H1 (cell line): Measurements from ENCODE around the gene HIC1. TPM values are rescaled to one million over a fixed set of nuclear protein-coding genes. Genes with fewer than 3 reads are reported as not detected.

Source experiments
- CHD2 ChIP-seq: IDR thresholded peaks from 2 replicates; pipeline ENCODE4 v1.6.1; 2012; ENCODE audit warnings: low read length, improper control_type of control experiment
- CREB1 ChIP-seq: IDR thresholded peaks from 2 replicates; pipeline ENCODE4 v1.6.1; 2012; ENCODE audit warnings: inconsistent platforms
- CTBP2 ChIP-seq: IDR thresholded peaks from 2 replicates; pipeline ENCODE4 v1.7.0; 2011; ENCODE audit warnings: borderline replicate concordance, mild to moderate bottlenecking, moderate library complexity, mixed read lengths, low read length; ENCODE audit not compliant: insufficient read depth, insufficient read length
- FOSL1 ChIP-seq: IDR thresholded peaks from 2 replicates; pipeline ENCODE4 v1.6.1; 2011; ENCODE audit warnings: mild to moderate bottlenecking, low read depth, low read length, moderate library complexity; ENCODE audit not compliant: insufficient read depth
- HDAC2 ChIP-seq, 2 experiments: fragments of 300-600 bp in 1 of 2; sonication (generic) in 1 of 2; IDR thresholded peaks; 2 replicates each; pipeline ENCODE4 v1.6.1; 2011 to 2012; ENCODE audit warnings: low read depth in 2 of 2, low read length in 2 of 2, mild to moderate bottlenecking in 2 of 2, moderate library complexity in 2 of 2, borderline replicate concordance in 1 of 2, inconsistent platforms in 1 of 2
- JUN ChIP-seq: IDR thresholded peaks from 2 replicates; pipeline ENCODE4 v1.6.1; 2011; ENCODE audit warnings: low read depth, mild to moderate bottlenecking, improper control_type of control experiment, low read length
- NANOG ChIP-seq: IDR thresholded peaks from 2 replicates; pipeline ENCODE4 v1.6.1; 2011; ENCODE audit warnings: low read length, low read depth, mild to moderate bottlenecking, inconsistent platforms; ENCODE audit not compliant: insufficient read depth, poor library complexity, severe bottlenecking
- POLR2A ChIP-seq, 2 experiments: IDR thresholded peaks; 1 replicate in 1 of 2; 2 replicates in 1 of 2; pipeline ENCODE4 v1.6.1; 2011; ENCODE audit warnings: low read depth in 2 of 2, low read length in 2 of 2, mild to moderate bottlenecking in 2 of 2; ENCODE audit errors: control extremely low read depth in 1 of 2
- POLR2AphosphoS5 ChIP-seq: IDR thresholded peaks from 2 replicates; pipeline ENCODE4 v1.6.1; 2011; ENCODE audit warnings: low read depth, low read length
- RAD21 ChIP-seq, 2 experiments: IDR thresholded peaks in 1 of 2; conservative IDR thresholded peaks in 1 of 2; 2 replicates each; pipeline ENCODE4 v1.6.1; 2011; ENCODE audit warnings: low read depth in 2 of 2, low read length in 2 of 2, improper control_type of control experiment in 1 of 2, inconsistent platforms in 1 of 2, mild to moderate bottlenecking in 1 of 2, moderate library complexity in 1 of 2
- SP2 ChIP-seq: IDR thresholded peaks from 2 replicates; pipeline ENCODE4 v1.6.1; 2012; ENCODE audit warnings: mild to moderate bottlenecking, low read length, inconsistent platforms
- TEAD4 ChIP-seq: IDR thresholded peaks from 2 replicates; pipeline ENCODE4 v1.6.1; 2012; ENCODE audit warnings: low read depth, low read length, inconsistent platforms, mixed read lengths
- YY1 ChIP-seq: IDR thresholded peaks from 2 replicates; pipeline ENCODE4 v1.6.1; 2011; ENCODE audit warnings: low read depth, mild to moderate bottlenecking, low read length
- polyA plus RNA-seq, 7 experiments: library from polyadenylated mRNA; depleted of rRNA in 3 of 7; stranded (reverse) in 5 of 7; unstranded in 2 of 7; fragments of >200 nt in 5 of 7; fragments of 200-250 nt in 2 of 7; gene quantifications; 1 replicate in 5 of 7; 2 replicates in 1 of 7; 4 replicates in 1 of 7; pipeline versions ENCODE4 v1.2.1 to v1.2.3, GENCODE V29; 2011 to 2013; ENCODE audit warnings: missing spikeins in 2 of 7, mixed read lengths in 2 of 7
- total RNA-seq: library from RNA; stranded (reverse); fragmentation: NEBNext Ultra II Directional; extraction: Animal tissue kit (Norgen Biotek cat#: 25700); gene quantifications from 2 replicates; pipeline ENCODE4 v1.2.1, GENCODE V29; 2021
- TF ChIP-seq, protein P1 (sequence below): IDR thresholded peaks from 2 replicates; pipeline ENCODE4 v1.6.1; 2012; ENCODE audit warnings: inconsistent platforms
- TF ChIP-seq, protein P2 (sequence below): IDR thresholded peaks from 2 replicates; pipeline ENCODE4 v1.6.1; 2012; ENCODE audit warnings: low read length, inconsistent platforms

The HIC1 gene
- total and polyA plus RNA-seq, 2 of the 8 experiments (the other 6 are each of a cell fraction or from before 2014, with no cell fraction given), result 0.06 to 0.09 TPM

DNA sequence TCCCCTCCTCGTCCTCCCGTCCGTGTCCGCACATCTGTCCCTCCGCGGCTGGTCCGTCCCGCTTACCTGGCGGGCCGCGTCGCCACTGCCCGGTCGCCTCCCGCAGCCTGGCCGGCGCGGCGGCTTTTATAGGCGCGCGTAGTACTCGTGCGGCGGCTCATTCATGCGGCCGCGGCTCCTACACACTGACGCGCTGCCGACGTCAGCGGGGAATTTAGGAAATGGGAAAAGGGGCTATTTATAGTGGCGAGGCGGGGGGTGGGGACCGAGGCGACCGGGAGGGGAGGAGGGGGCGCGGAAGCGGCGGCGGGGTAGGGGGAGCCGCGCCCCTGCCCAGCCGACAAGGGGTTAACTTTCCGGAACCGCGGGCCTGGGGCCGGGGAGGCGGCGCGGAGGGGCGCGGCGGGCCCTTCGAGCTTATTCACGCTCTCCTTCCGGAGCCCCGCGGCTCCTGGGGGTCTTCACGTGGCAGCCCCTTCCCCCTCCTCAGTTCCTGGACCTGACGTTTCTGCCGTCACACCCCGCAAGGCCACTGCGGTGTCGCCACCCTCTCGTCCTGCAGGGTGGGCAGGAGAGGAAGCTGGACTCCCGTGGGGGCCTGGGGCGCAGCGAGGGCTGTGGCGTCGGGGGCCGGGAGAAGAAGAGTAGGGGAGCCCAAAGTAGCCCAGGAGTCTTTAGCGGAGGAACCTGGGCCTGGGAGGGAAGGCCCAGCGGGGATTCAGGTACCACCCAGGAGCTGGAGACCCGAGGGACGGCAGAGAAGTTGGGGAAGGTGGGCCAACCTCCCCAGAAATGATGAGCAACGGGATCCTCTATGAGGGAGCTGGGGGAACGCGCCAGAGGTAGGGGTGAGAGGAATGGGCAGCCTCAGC is 3.6 kb upstream of the HIC1 start (continued):
- peak; percentile 89 for TF ChIP-seq CREB1
- TF ChIP-seq FOSL1, result no peak
- TF ChIP-seq POLR2AphosphoS5, result no peak
- TF ChIP-seq TEAD4, result no peak
- no peak for TF ChIP-seq POLR2A (IDR thresholded peaks at IDR 0.05; ENCODE audit: control extremely low read depth in 1 of 2, low read depth in 2 of 2, low read length in 2 of 2)
- no peak for TF ChIP-seq HDAC2 (IDR thresholded peaks at IDR 0.05; ENCODE audit: borderline replicate concordance in 1 of 2, low read depth in 2 of 2, low read length in 2 of 2)
- TF ChIP-seq, protein P1, sequence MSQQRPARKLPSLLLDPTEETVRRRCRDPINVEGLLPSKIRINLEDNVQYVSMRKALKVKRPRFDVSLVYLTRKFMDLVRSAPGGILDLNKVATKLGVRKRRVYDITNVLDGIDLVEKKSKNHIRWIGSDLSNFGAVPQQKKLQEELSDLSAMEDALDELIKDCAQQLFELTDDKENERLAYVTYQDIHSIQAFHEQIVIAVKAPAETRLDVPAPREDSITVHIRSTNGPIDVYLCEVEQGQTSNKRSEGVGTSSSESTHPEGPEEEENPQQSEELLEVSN, result no peak
- no peak for TF ChIP-seq RAD21 (IDR thresholded peaks at IDR 0.05 in 1 of 2, conservative IDR thresholded peaks at IDR 0.05 in 1 of 2; ENCODE audit: low read depth in 2 of 2, low read length in 2 of 2)
- TF ChIP-seq NANOG, result no peak
- TF ChIP-seq YY1, result no peak
- TF ChIP-seq JUN, result no peak
- no peak for TF ChIP-seq SP2
- no peak for TF ChIP-seq CHD2
- TF ChIP-seq, protein P2, sequence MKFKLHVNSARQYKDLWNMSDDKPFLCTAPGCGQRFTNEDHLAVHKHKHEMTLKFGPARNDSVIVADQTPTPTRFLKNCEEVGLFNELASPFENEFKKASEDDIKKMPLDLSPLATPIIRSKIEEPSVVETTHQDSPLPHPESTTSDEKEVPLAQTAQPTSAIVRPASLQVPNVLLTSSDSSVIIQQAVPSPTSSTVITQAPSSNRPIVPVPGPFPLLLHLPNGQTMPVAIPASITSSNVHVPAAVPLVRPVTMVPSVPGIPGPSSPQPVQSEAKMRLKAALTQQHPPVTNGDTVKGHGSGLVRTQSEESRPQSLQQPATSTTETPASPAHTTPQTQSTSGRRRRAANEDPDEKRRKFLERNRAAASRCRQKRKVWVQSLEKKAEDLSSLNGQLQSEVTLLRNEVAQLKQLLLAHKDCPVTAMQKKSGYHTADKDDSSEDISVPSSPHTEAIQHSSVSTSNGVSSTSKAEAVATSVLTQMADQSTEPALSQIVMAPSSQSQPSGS, result no peak
- no peak for TF ChIP-seq CTBP2
